GM21528 (cell line): Measurements from ENCODE around the gene TLN1.

Source experiments
- ATAC-seq: cut with Tn5 transposase; IDR thresholded peaks from one replicate; pipeline ENCODE4 v1.9.1; 2021; ENCODE audit warnings: mild to moderate bottlenecking, moderate library complexity; ENCODE audit not compliant: unreplicated experiment, low FRiP score

The TLN1 gene

DNA sequence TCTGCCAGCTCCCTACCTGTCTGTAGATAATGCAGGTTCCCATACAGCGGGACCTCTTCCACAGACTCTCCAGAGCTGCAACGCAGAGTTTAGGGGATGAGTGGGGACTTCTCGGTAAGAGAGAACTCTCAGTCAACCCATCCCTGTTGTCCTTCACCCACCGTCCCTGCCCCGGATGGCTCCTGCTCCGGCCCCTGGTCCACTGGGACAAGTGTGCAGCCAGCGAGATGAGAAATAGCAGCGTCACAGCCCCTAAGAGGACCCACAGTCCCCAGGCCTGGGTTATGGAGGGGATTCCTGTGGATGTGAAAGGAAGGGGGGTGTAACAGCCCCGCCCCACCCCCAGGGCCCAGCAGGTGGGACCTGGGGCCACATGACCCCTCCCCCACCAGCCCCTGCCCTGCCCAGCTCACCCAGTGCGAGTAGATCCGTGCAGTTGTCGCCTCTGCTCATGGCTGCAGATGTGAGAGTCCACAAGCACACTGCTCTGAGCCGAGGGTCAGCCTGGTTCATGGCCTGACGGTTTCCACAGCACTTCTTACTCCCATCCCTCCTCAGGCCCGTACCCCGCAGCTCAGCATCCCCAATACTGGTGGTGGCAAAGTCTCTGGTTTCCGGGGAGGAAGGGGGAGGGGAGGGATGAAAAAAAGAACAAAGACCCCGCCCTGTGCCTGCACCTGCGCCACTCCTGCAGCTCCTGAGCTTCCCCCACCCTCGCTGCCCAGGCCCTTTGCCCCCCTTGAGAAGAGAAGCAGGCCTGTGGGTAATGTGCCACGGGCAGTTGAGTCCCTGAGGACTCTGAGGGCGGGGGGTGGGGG, 81.4 kb downstream of the TLN1 start, which contains the start of gene SIT1:
TSS of gene SIT1 (minus strand) at position 591 of the 818 bp plus-strand sequence. CDS start at position 513, 78 bp downstream.
- no peak for ATAC-seq

DNA sequence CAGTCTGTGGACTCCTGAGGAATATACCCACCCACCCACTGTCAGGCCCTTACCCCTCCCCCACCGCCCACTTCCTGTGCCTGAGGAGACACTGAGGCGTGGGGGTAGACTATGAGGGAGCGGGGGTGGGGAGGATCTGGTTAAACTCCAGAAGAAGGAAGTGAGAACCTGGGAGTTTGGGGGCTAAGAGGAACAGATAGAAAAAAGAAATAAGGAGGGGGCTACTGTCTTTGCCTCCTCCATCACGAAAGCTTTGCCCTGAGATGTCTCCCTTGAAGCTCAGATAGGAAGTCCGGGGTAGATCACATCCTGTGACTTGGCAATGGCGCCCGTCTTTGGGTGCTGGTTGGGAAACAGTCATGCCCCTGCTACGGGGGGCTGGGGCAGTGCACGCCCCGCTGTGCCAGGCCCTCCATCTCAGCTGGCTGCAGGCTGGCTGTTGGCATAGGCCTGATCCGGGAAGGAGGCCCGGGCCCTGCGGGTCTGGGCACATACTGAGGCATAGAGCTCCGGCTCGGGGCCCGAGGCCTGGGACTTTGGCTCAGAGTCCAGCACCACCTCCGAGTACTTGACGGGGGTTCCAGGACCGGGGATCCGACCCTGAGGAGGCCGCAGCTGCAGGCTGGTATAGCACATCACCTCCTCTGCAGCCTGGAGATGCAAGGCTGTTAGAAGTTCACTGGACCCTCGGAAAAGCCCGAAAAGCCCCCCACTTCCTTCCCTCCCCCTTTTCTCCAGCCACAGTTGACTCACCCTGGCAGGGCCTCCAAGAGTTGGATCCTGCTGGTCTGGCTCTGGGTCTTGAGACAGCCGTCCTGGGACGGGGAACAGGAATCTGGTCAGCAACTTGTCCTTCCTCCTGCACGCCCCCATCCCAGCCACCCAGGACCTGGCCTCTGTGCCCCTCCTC, 82.3 kb downstream of the TLN1 start:
- ATAC-seq: no peak
